HG02943 (cell line): Measurements from ENCODE around the gene KPNA4.

Source experiments
- ATAC-seq: cut with Tn5 transposase; IDR thresholded peaks from one replicate; pipeline ENCODE4 v1.9.1; 2021; ENCODE audit warnings: mild to moderate bottlenecking, low read depth, moderate library complexity; ENCODE audit not compliant: unreplicated experiment

KPNA4 gene

GRCh38 chr3:160501325-160501724 is 64.0 kb downstream of the KPNA4 start:
- ATAC-seq, result no peak

DNA sequence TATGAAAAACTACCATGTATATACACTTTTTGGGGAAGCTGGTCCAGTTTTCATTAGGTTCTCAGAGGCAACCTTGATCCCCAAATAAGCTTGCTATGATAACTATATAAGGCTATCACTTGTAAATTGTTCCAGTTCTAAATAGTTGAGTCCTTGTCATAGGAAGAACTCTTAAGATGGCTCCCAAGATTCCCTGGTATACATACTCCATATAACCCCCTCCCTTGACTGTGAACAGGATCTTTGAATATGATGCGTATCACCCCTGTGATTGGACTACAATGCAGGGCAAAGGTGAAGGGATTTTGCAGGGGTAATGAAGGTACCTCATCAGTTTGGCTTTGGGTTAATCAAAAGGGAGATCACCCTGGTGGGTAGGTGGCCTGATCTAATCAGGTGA is 67.2 kb downstream of the KPNA4 start:
- ATAC-seq, result no peak

DNA sequence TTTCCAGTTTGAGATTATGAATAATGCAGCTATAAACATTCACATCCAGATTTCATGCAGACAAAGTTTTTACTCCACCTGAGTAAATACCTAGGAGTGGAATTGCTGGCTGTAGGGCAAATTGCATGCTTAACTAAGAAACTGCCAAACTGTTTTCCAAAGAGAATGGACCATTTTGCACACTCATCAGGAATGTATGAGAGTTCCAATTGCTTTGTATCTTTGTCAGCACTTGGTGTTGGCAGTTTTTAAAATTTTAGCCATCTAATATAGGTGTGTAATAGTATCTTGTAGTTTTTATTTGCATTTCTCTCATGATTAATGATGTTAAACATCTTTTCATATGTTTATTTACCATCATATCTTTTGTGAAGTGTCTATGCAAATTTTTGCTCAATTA is 75.2 kb downstream of the KPNA4 start:
- ATAC-seq, result no peak

DNA sequence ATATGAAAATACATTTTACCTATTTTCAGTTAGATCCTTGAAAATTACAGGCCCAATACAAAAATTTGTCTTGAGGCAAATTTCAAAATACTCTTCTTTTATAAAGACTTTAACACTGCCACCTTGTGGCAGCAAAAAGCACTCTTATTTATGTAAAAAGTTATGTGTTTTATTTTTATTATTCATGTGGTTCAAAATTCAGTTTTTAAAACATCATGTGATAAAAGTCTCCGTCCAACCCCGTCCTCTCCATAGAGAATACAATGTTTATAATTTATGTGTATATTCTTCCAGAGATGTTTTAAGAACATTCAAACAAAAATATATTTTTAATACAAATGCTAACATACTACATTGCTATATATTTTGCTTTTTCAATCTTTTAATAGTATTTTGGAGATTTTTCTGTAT is 78.9 kb downstream of the KPNA4 start:
- ATAC-seq, result no peak

GRCh38 chr3:160482796-160483195 is 82.6 kb downstream of the KPNA4 start:
- ATAC-seq, result no peak

DNA sequence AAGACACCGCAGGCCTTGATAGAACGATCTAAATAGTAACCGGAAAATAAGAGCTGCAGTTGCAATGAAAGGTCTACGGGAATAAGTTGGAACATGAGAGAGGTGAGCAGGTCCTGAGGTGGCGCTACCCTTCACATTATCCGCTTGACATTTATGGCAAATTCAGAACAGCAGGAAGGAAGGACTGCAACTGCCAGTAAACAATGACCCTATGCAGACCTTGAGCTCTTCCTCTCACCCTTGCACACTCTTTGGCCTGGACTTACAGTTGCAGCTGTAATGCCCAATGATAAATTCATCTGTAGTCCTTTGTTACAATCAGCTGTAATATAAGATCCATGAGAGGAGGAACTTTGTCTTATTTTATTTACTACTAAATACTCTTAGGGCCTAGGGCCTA is 83.5 kb downstream of the KPNA4 start:
- ATAC-seq, result no peak

GRCh38 chr3:160480931-160481330 is 84.4 kb downstream of the KPNA4 start:
- no peak for ATAC-seq

- ATAC-seq, result no peak
These were observed 86.0 kb downstream of the KPNA4 start for GRCh38 chr3:160479376-160479775.

GRCh38 chr3:160478338-160478737 is 87.0 kb downstream of the KPNA4 start:
- no peak for ATAC-seq

GRCh38 chr3:160477750-160478149 is 87.6 kb downstream of the KPNA4 start:
- ATAC-seq, result no peak

- ATAC-seq, result no peak
These were observed 89.5 kb downstream of the KPNA4 start for GRCh38 chr3:160475884-160476283.

DNA sequence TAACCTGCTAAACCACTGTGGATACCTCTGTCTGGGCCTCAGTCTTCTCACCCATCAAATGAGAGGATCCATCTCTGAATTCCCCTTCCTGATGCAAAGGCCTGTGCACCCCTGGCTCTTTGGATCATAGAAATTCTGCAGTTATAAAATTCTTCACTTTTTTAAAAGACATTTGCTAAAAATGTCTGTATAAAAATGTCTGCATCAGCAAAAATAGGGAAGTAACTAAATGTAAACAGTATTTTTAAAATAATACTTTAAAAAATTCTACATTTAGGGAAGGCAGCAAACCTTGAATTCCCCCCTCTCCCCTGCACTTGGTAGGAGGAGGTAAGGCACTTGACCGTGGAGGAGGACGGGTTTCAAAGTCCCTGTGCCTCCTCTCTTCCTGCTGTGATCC is 90.2 kb downstream of the KPNA4 start:
- no peak for ATAC-seq

- no peak for ATAC-seq
These were observed 90.9 kb downstream of the KPNA4 start for GRCh38 chr3:160474416-160474838.

GRCh38 chr3:160473978-160474377 is 91.4 kb downstream of the KPNA4 start:
- no peak for ATAC-seq

- ATAC-seq, result no peak
These were observed 92.2 kb downstream of the KPNA4 start for GRCh38 chr3:160473221-160473620.

- no peak for ATAC-seq
These were observed 93.0 kb downstream of the KPNA4 start for GRCh38 chr3:160472344-160472743.

- ATAC-seq, result no peak
These were observed 93.5 kb downstream of the KPNA4 start for GRCh38 chr3:160471892-160472291.

DNA sequence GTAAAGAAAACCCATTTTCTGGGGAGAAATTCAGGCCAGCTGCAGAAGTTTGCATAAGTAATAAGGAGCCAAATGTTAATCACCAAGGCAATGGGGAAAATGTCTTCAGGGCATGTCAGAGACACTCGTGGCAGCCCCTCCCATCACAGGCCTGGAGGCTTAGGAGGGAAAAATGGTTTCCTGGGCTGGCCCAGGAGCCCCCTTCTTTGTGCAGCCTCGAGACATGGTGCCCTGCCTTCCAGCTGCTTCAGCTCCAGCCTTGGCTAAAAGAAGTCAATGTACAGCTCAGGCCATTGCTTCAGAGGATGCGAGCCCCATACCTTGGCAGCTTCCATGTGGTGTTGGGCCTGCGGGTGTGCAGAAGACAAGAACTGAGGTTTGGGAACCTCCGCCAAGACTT is 95.2 kb downstream of the KPNA4 start:
- ATAC-seq, result no peak

DNA sequence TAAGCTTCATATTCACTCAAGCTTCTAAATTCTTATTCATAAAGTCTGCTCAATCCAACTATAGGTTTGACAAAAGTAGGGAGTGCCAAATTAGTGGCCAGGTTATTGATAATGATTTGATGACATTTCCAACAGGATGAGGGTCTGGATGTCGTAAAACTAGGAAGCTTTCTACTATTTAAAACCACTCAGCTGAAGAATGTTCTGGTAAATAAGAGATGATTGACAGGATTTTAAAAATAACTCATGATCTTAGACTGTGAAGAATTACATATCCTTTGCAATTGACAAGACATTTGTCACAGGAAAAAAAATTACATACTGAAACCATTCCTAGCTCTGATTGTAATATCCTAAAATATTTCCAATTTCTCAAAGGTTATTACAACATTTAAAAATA is 100.4 kb downstream of the KPNA4 start:
- no peak for ATAC-seq

DNA sequence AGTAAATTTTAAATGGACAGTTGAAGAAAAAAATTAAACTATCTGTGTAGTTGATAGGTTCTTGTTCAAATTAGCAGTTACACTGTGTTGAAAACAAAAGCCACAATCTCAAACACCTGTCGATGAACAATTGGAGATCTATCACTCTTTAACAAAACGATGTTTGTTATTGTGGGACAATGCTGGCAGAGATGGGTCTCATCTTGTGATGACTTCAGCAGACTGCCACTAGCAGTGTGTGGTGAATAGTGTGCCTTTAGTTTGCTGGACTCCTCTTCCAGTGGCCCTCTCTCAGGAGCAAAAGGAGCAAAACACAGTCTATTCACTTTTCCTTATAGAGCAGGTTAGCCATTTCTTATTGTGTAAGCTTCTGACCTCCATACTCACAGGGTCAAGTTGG is 101.0 kb downstream of the KPNA4 start:
- no peak for ATAC-seq

- ATAC-seq, result no peak
These were observed 105.3 kb downstream of the KPNA4 start for GRCh38 chr3:160460033-160460432.

- no peak for ATAC-seq
These were observed 105.9 kb downstream of the KPNA4 start for GRCh38 chr3:160459450-160459970.

- ATAC-seq, result no peak
These were observed 107.2 kb downstream of the KPNA4 start for GRCh38 chr3:160458151-160458550.
